NCI-H128 (cell line): ENCODE results near the gene TRIL.

Experiments used
- DNase-seq: peaks from one replicate; lab custom pipeline; 2025; ENCODE audit not compliant: unreplicated experiment; lab: John Stamatoyannopoulos, UW

TRIL gene

GRCh38 chr7:28984217-28984616 lies 26.1 kb upstream of the TRIL start:
- no peak for DNase-seq

GRCh38 chr7:28983396-28984190 lies 25.5 kb upstream of the TRIL start:
- no peak for DNase-seq

GRCh38 chr7:28981161-28981465 lies 23.0 kb upstream of the TRIL start:
- DNase-seq: no peak

- no peak for DNase-seq
These were observed 22.5 kb upstream of the TRIL start for GRCh38 chr7:28980451-28981160.

GRCh38 chr7:28979776-28980175 lies 21.6 kb upstream of the TRIL start:
- no peak for DNase-seq

- no peak for DNase-seq
These were observed 19.8 kb upstream of the TRIL start for GRCh38 chr7:28977881-28978280.

GRCh38 chr7:28976022-28976421 lies 17.9 kb upstream of the TRIL start:
- DNase-seq: no peak

GRCh38 chr7:28973591-28973990 lies 15.5 kb upstream of the TRIL start:
- DNase-seq: no peak

GRCh38 chr7:28964056-28964455 lies 5.9 kb upstream of the TRIL start:
- no peak for DNase-seq

GRCh38 chr7:28961972-28962371 lies 3.8 kb upstream of the TRIL start:
- no peak for DNase-seq

- no peak for DNase-seq
These were observed 2.1 kb upstream of the TRIL start for GRCh38 chr7:28960071-28960840.

GRCh38 chr7:28958980-28959347 lies 834 bp upstream of the TRIL start:
- no peak for DNase-seq

- no peak for DNase-seq
These were observed 337 bp downstream of the TRIL start for GRCh38 chr7:28957751-28958234.

GRCh38 chr7:28957064-28957750 lies 923 bp downstream of the TRIL start:
- no peak for DNase-seq

- DNase-seq: peak; percentile 26
These were observed 1.5 kb downstream of the TRIL start for GRCh38 chr7:28956608-28957063.

GRCh38 chr7:28955718-28956607 lies 2.2 kb downstream of the TRIL start:
- peak; percentile 31 for DNase-seq

GRCh38 chr7:28955356-28955717 lies 2.8 kb downstream of the TRIL start:
- no peak for DNase-seq

GRCh38 chr7:28954946-28955345 lies 3.2 kb downstream of the TRIL start:
- DNase-seq: no peak

GRCh38 chr7:28954471-28954870 lies 3.7 kb downstream of the TRIL start:
- no peak for DNase-seq

- no peak for DNase-seq
These were observed 4.5 kb downstream of the TRIL start for GRCh38 chr7:28953633-28954032.
